GM10266 (cell line): ENCODE results near the gene CAPZB.

ENCODE experiments used
- DNase-seq: peaks from one replicate; pipeline ENCODE4 v3.0.0; 2012; ENCODE audit errors: extremely low spot score
- TF ChIP-seq, protein P1 (sequence below): IDR thresholded peaks from 2 replicates; pipeline ENCODE4 v1.5.1; 2012; ENCODE audit warnings: mild to moderate bottlenecking, low read depth; ENCODE audit not compliant: control insufficient read depth, insufficient read depth; ENCODE audit errors: missing control alignments

Gene CAPZB

DNA sequence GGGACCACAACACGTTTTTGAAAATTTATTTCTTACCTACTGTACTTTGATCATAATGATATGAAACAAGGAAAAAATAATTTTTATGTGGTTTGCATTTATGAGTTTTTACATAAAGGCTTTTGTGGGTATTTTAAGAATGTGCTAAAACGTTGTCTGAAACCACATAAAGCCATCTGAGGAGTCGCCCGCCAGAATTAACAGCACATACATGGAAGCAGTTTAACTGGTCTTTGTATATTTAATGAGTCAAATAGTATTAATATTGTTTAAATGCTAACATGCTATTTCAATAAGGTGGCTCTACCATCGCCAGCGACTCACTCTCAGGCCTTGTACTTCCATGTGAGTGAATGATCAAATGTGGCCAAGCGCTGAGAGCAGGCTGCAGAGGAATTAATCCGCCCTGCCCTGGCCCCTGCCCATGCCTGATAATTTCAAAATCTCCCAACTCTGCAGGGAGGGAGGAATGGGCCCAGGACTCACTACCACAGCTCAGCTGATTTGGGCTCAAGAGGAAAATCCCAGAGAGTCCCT lies 123.7 kb downstream of the CAPZB start:
- no peak for DNase-seq
- TF ChIP-seq, protein P1, sequence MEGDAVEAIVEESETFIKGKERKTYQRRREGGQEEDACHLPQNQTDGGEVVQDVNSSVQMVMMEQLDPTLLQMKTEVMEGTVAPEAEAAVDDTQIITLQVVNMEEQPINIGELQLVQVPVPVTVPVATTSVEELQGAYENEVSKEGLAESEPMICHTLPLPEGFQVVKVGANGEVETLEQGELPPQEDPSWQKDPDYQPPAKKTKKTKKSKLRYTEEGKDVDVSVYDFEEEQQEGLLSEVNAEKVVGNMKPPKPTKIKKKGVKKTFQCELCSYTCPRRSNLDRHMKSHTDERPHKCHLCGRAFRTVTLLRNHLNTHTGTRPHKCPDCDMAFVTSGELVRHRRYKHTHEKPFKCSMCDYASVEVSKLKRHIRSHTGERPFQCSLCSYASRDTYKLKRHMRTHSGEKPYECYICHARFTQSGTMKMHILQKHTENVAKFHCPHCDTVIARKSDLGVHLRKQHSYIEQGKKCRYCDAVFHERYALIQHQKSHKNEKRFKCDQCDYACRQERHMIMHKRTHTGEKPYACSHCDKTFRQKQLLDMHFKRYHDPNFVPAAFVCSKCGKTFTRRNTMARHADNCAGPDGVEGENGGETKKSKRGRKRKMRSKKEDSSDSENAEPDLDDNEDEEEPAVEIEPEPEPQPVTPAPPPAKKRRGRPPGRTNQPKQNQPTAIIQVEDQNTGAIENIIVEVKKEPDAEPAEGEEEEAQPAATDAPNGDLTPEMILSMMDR: no peak

DNA sequence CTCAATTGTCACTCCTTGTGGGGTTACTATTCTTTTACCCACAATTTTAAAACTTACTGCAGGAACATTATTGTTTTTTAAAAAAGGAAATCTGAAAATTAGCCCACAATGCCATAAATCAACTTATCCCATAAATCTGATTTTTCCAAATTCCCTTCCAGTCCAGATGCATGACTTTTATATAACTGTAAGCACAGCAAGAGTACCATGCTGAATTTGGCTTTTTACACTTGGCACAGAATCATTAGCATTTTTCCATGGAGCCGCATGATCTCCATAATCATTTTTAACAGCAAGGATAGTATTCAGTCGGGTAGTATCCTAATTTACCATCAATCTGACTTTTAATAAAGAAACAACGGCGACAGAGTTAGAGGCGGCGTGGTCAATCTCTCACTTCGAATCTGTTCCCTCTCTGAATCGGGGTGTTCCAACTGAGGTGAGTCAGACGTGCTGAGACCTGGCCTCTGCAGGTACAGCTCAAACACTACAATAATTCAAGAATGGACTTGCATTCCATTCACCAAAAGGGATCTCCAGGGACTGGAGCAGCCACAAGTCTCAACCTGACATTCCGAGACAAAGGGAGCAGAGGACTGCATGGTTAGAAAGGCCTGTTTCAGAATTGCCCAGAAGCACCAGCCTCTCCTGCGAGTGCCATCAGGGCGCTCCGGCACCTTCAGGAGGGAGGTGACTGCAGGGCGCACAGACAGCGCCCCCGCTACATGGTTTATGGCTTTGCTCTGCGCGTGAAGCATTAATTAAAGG lies 124.3 kb downstream of the CAPZB start:
- no peak for DNase-seq

DNA sequence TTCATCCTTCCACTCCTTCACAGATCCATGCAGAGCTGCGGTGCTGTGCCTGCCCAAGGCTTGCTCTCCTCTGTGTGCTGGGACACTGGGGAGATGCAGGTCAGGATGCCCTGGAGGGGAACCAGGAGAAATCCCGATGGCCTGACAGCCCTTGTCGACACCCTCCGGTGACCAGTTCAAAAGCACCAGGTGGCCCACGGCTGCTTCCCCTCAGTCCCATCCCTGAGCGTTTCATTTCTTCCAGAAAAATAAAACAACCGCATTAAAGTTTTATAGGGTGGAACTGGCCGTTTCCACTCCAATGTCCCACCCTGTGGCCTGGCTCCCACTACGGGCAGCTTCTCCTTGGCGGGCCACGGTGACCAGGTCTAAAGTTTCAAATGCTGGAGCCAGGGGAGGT lies 124.9 kb downstream of the CAPZB start:
- DNase-seq: no peak
- TF ChIP-seq, protein P1: no peak

More for the DNA sequence above, 124.3 kb downstream of the CAPZB start:
- TF ChIP-seq, protein P1: no peak

DNA sequence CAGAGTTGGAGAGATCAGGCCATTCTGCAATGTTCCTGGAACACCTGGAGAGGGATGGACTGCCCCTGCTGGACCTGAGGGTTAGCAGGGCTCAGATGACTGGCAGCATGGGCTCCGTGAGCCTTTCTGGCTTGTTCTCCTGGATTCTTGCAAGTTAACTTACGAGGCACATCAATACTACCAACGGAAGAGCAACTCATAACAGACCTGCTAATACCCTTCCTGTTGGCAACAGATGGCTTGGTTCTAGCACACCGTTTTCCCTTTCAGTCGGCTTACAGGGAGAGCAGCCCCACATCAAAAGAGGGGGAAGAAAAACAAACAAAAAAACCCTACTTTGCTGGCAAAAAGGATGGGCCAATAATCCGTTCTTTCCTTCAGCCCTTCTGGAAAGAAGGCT lies 125.3 kb downstream of the CAPZB start:
- no peak for DNase-seq
- TF ChIP-seq, protein P1: no peak

DNA sequence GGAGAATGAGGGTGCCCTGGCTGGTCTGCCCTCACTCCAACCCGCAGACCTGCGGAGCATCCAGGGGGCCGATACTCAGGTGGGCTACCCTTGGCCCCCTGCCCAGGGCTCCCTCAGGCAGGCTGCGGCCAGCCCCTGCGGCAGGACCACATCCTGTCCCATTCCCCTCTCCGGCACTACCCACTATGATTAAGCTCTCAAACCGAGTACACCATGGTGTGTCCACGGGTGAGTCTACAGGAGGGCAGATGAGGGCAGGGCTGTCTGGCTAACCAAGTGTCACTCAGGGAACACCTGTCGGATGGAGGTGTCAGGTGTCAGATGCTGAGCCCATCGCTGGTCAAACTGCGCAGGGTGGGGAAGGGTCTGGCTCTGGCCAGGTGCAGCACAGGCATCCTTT lies 126.0 kb downstream of the CAPZB start:
- no peak for DNase-seq
- TF ChIP-seq, protein P1: no peak

DNA sequence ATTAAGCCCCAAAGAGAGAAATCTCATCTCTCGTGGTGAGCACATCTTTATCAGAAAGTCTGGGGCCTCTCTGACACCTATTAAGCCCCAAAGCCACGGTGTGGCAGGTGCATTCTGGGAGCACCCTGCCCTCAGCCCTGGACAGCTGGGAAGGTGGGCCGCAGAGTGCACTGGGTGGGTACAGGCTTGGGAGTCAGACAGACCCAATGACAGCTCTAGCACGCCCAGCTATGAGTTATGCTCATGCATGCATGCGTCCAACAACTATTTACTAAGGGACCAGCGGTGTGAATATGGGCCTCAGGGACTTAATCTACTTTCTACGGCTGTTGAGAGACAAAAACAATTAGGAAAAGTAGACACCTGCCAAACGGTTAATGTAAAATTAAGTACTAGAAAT lies 126.6 kb downstream of the CAPZB start:
- no peak for DNase-seq
- TF ChIP-seq, protein P1: no peak

DNA sequence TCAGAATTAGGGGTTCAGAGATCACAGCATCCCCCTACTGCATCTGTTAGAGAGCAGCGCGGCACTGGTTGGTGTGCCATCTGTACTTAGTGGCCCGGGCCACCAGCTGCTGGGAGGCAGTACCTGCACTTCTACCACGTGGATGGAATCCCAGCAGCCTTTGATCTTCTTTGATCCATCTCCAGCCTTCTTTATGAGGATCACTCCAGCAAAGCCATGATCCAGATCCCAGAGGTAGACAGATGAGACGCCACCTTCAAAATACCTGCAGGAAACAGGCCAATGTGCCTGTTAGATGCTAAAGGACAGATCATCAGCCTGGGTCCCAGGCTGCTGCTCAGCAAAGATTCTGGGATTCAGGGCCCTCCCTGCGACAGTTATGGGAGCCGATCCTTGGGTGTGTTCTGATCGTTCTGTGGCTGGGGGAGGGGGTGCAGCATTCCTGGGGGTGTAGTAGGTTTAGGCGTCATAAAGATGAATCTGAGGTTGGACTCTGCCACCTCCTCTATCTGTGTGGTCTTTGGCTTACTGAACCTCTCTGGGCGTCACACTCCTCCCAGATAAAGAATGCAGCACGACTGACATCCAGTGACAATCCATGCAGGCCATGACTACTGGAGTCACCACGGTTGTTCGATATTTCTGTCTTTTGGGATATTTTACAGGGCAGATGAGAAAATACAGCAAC lies 127.9 kb downstream of the CAPZB start:
- TF ChIP-seq, protein P1: no peak
- DNase-seq: no peak
